ENCODE results near the gene EEF2K. TPM values are rescaled to one million over a fixed set of nuclear protein-coding genes. Genes with fewer than 3 reads are reported as not detected.
A peak's percentile ranks its signal among the peaks of the same experiment; 100 is the strongest.

Gene EEF2K
- total and polyA plus RNA-seq, 2 of the 13 experiments (the other 11 are each of a cell fraction or from before 2014, with no cell fraction given): 22.0 to 23.8 TPM

DNA sequence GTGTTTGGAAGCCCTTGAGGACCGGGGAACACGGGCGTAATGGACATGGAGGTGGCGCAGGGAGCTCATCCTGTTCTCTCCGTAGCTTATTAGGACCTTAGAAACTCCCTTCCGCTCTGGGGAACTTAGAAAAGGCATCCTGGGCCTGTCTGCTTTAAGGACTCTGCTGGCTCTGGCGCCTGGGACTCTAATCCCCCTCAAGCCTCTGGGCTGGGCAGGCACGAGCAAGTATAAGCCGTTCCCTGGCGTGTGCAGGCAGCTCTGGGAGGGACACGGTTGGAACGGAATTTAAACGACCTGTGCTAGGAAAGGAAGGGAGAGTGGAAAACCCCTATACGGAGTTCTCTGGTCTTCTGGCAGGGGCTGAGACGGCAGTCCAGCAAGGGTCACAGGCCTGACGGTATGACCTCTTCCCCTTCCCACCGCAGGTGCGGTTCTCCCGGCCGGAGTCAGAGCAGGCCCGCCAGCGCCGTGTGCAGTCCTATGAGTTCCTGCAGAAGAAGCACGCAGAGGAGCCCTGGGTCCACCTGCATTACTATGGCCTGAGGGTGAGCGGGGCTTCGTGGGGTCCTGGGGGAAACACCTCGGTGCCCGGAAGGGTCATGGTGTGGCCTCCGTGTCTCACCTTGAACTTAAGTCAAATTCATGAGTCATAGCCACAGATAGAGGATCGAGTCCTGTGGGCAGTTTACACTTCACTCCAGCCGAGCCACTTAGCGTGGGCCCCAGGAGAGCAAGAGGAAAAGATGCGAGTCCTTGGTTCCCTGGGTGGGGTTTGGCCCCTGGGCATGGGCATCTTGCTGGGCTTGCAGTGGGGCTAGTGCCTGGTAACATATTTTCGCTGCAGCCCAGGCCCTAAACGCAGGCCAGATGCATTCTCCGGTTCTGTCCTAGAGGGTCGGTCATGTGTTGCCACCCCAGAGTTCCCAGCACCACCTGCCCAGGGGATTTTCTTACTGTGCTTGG lies 108.9 kb downstream of the EEF2K start (continued):
- peak; percentile 27 for TF ChIP-seq RBM22 (optimal IDR thresholded peaks at IDR 0.05; ENCODE audit: low read length)
- TF ChIP-seq, protein P1, sequence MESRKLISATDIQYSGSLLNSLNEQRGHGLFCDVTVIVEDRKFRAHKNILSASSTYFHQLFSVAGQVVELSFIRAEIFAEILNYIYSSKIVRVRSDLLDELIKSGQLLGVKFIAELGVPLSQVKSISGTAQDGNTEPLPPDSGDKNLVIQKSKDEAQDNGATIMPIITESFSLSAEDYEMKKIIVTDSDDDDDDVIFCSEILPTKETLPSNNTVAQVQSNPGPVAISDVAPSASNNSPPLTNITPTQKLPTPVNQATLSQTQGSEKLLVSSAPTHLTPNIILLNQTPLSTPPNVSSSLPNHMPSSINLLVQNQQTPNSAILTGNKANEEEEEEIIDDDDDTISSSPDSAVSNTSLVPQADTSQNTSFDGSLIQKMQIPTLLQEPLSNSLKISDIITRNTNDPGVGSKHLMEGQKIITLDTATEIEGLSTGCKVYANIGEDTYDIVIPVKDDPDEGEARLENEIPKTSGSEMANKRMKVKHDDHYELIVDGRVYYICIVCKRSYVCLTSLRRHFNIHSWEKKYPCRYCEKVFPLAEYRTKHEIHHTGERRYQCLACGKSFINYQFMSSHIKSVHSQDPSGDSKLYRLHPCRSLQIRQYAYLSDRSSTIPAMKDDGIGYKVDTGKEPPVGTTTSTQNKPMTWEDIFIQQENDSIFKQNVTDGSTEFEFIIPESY (CRISPR knock-in tag; IDR thresholded peaks at IDR 0.05): 0 out of 2 replicates have a peak, but pooled peaks have one; percentile 6
- TF ChIP-seq, protein P2, sequence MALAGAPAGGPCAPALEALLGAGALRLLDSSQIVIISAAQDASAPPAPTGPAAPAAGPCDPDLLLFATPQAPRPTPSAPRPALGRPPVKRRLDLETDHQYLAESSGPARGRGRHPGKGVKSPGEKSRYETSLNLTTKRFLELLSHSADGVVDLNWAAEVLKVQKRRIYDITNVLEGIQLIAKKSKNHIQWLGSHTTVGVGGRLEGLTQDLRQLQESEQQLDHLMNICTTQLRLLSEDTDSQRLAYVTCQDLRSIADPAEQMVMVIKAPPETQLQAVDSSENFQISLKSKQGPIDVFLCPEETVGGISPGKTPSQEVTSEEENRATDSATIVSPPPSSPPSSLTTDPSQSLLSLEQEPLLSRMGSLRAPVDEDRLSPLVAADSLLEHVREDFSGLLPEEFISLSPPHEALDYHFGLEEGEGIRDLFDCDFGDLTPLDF (CRISPR knock-in tag; IDR thresholded peaks at IDR 0.05): no peak
- TF ChIP-seq ZFP36 (IDR thresholded peaks at IDR 0.05; ENCODE audit: borderline replicate concordance, low read depth, low read length, partially characterized antibody): no peak
- TF ChIP-seq DR1 (CRISPR knock-in tag; IDR thresholded peaks at IDR 0.05): no peak
- TF ChIP-seq ZMAT3 (CRISPR knock-in tag; conservative IDR thresholded peaks at IDR 0.05): no peak
- TF ChIP-seq ZSCAN22 (CRISPR knock-in tag; IDR thresholded peaks at IDR 0.05): no peak
- TF ChIP-seq, protein P3, sequence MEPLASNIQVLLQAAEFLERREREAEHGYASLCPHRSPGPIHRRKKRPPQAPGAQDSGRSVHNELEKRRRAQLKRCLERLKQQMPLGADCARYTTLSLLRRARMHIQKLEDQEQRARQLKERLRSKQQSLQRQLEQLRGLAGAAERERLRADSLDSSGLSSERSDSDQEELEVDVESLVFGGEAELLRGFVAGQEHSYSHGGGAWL (CRISPR knock-in tag; IDR thresholded peaks at IDR 0.05): 0 out of 2 replicates have a peak, but pooled peaks have one; percentile 23
- no peak for TF ChIP-seq ZNF496 (CRISPR knock-in tag; IDR thresholded peaks at IDR 0.05; ENCODE audit: insufficient replicate concordance)
- TF ChIP-seq XBP1 (CRISPR knock-in tag; IDR thresholded peaks at IDR 0.05): no peak
- no peak for TF ChIP-seq FOXK2 (IDR thresholded peaks at IDR 0.05)
- no peak for TF ChIP-seq CBX2 (IDR thresholded peaks at IDR 0.05; ENCODE audit: low read depth, low read length)
- TF ChIP-seq CBX2 (CRISPR knock-in tag; IDR thresholded peaks at IDR 0.05; ENCODE audit: low read depth): no peak
- peak; percentile 26 for TF ChIP-seq HNRNPLL (IDR thresholded peaks at IDR 0.05; ENCODE audit: low read depth, low read length, poor library complexity, severe bottlenecking)
- TF ChIP-seq ZNF343 (CRISPR knock-in tag; IDR thresholded peaks at IDR 0.05): no peak
- no peak for TF ChIP-seq RORA (CRISPR knock-in tag; IDR thresholded peaks at IDR 0.05)
- TF ChIP-seq, protein P4, sequence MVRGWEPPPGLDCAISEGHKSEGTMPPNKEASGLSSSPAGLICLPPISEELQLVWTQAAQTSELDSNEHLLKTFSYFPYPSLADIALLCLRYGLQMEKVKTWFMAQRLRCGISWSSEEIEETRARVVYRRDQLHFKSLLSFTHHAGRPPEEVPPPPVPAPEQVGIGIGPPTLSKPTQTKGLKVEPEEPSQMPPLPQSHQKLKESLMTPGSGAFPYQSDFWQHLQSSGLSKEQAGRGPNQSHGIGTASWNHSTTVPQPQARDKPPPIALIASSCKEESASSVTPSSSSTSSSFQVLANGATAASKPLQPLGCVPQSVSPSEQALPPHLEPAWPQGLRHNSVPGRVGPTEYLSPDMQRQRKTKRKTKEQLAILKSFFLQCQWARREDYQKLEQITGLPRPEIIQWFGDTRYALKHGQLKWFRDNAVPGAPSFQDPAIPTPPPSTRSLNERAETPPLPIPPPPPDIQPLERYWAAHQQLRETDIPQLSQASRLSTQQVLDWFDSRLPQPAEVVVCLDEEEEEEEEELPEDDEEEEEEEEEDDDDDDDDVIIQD (CRISPR knock-in tag; IDR thresholded peaks at IDR 0.05; ENCODE audit: low read depth): no peak
- no peak for TF ChIP-seq ARID4A (CRISPR knock-in tag; IDR thresholded peaks at IDR 0.05; ENCODE audit: borderline replicate concordance)

Measured in HepG2 (cell line).